IMR-90 (cell line): Measurements from ENCODE around the gene RRP9. TPM values are rescaled to one million over a fixed set of nuclear protein-coding genes. Genes with fewer than 3 reads are reported as not detected.

Experiments
- ATAC-seq: fragments of 200-7000 bp; cut with Tn5 transposase; 2 replicates; pipeline ENCODE4 v1.9.1; 2020; ENCODE audit warnings: low read depth, mild to moderate bottlenecking, moderate library complexity
- BruUV-seq: library from RNA; stranded (reverse); fragments of 400-500 nt; replicated peaks from 2 replicates; lab custom pipeline; 2021; lab: Mats Ljungman, UMichigan
- CTCF ChIA-PET: fragments of 300-600 bp; formaldehyde crosslinking; extraction: SDS; loops from one replicate; lab custom pipeline; 2021; ENCODE audit warnings: antibody characterized with exemption; lab: Yijun Ruan, JAX
- POLR2A ChIA-PET: fragments of 300-600 bp; sonication (Branson Sonifier 250); formaldehyde crosslinking; loops from one replicate; lab custom pipeline; 2022; ENCODE audit warnings: antibody characterized with exemption; ENCODE audit not compliant: unreplicated experiment; lab: Charles Lee
- DNase-seq: peaks from one replicate; pipeline ENCODE4 v3.0.0; 2013
- H2AFZ ChIP-seq: replicated peaks from 2 replicates; pipeline ENCODE3; 2013; ENCODE audit warnings: low read length, mild to moderate bottlenecking; ENCODE audit not compliant: poor library complexity
- H2AK5ac ChIP-seq: 2 replicates; pipeline ENCODE4 v1.6.1; 2013; ENCODE audit warnings: low read depth, low read length, inconsistent platforms
- H2AK9ac ChIP-seq: replicated peaks from 2 replicates; pipeline ENCODE3; 2013; ENCODE audit warnings: mild to moderate bottlenecking, low read depth, low read length, moderate library complexity; ENCODE audit not compliant: poor library complexity
- H2BK120ac ChIP-seq: 2 replicates; pipeline ENCODE4 v1.6.1; 2013; ENCODE audit warnings: low read depth, low read length, inconsistent platforms
- H2BK15ac ChIP-seq: 3 replicates; pipeline ENCODE4 v1.6.1; 2013; ENCODE audit warnings: low read depth, low read length, inconsistent platforms
- H2BK20ac ChIP-seq: 2 replicates; pipeline ENCODE4 v1.6.1; 2013; ENCODE audit warnings: low read depth, mild to moderate bottlenecking, inconsistent platforms, low read length, moderate library complexity
- H2BK5ac ChIP-seq: 2 replicates; pipeline ENCODE4 v1.6.1; 2013; ENCODE audit warnings: mild to moderate bottlenecking, low read depth, low read length, inconsistent platforms; ENCODE audit not compliant: poor library complexity, severe bottlenecking
- H3K14ac ChIP-seq: replicated peaks from 2 replicates; pipeline ENCODE4 v1.6.1; 2013; ENCODE audit warnings: low read depth, low read length, inconsistent platforms
- H3K18ac ChIP-seq: 2 replicates; pipeline ENCODE4 v1.6.1; 2013; ENCODE audit warnings: low read depth, low read length, control low read depth
- H3K23ac ChIP-seq: 2 replicates; pipeline ENCODE4 v1.6.1; 2013; ENCODE audit warnings: low read depth, low read length, inconsistent platforms
- H3K27ac ChIP-seq: 2 replicates; pipeline ENCODE4 v1.5.1; 2013; ENCODE audit warnings: mild to moderate bottlenecking, control low read depth, low read length; ENCODE audit not compliant: insufficient read depth
- H3K27me3 ChIP-seq: 2 replicates; pipeline ENCODE4 v1.6.1; 2013; ENCODE audit warnings: low read length; ENCODE audit not compliant: control insufficient read depth, insufficient read depth
- H3K36me3 ChIP-seq: 2 replicates; pipeline ENCODE4 v1.6.1; 2013; ENCODE audit warnings: low read length, mixed read lengths; ENCODE audit not compliant: control insufficient read depth, insufficient read depth
- H3K4ac ChIP-seq: 2 replicates; pipeline ENCODE4 v1.6.1; 2013; ENCODE audit warnings: low read depth, low read length, inconsistent platforms
- H3K4me1 ChIP-seq: 2 replicates; pipeline ENCODE4 v1.6.1; 2013; ENCODE audit warnings: low read length, mixed read lengths; ENCODE audit not compliant: control insufficient read depth, insufficient read depth
- H3K4me2 ChIP-seq: 2 replicates; pipeline ENCODE4 v1.6.1; 2013; ENCODE audit warnings: low read depth, mild to moderate bottlenecking, control low read depth, low read length, moderate library complexity
- H3K4me3 ChIP-seq: 2 replicates; pipeline ENCODE4 v1.5.1; 2013; ENCODE audit warnings: low read depth, mild to moderate bottlenecking, control low read depth, low read length, moderate library complexity; ENCODE audit not compliant: insufficient read depth
- H3K56ac ChIP-seq: 2 replicates; pipeline ENCODE4 v1.6.1; 2013; ENCODE audit warnings: low read length, inconsistent platforms; ENCODE audit not compliant: insufficient read depth; ENCODE audit errors: extremely low read depth
- H3K79me1 ChIP-seq, 2 experiments: 2 replicates each; pipeline ENCODE4 v1.6.1; 2013; ENCODE audit warnings: low read length in 2 of 2, inconsistent platforms in 1 of 2, low read depth in 1 of 2
- H3K9ac ChIP-seq: 2 replicates; pipeline ENCODE4 v1.6.1; 2013; ENCODE audit warnings: low read depth, low read length, control low read depth
- H3K9me1 ChIP-seq: 2 replicates; pipeline ENCODE4 v1.6.1; 2013; ENCODE audit warnings: low read length, inconsistent platforms; ENCODE audit not compliant: insufficient read depth
- H3K9me3 ChIP-seq: 2 replicates; pipeline ENCODE4 v1.6.1; 2013; ENCODE audit warnings: low read length; ENCODE audit not compliant: control insufficient read depth, insufficient read depth
- H4K20me1 ChIP-seq: 2 replicates; pipeline ENCODE4 v1.6.1; 2013; ENCODE audit warnings: low read length, inconsistent platforms; ENCODE audit not compliant: insufficient read depth
- H4K5ac ChIP-seq: 2 replicates; pipeline ENCODE4 v1.6.1; 2013; ENCODE audit warnings: mild to moderate bottlenecking, low read depth, low read length, control low read depth
- H4K8ac ChIP-seq, 2 experiments: 2 replicates each; pipeline ENCODE4 v1.6.1; 2013; ENCODE audit warnings: low read depth in 2 of 2, low read length in 2 of 2, control low read depth in 1 of 2, inconsistent platforms in 1 of 2
- H4K91ac ChIP-seq: 2 replicates; pipeline ENCODE4 v1.6.1; 2013; ENCODE audit warnings: low read depth, low read length, inconsistent platforms; ENCODE audit not compliant: insufficient read depth
- BHLHE40 ChIP-seq: fragments of 150-350 bp; IDR thresholded peaks from 2 replicates; pipeline ENCODE4 v1.6.1; 2016; ENCODE audit warnings: mild to moderate bottlenecking, low read depth, low read length
- CHD1 ChIP-seq: IDR thresholded peaks from 2 replicates; pipeline ENCODE4 v1.6.1; 2012; ENCODE audit warnings: low read depth, low read length, improper control_type of control experiment
- CTCF ChIP-seq: conservative IDR thresholded peaks from 2 replicates; pipeline ENCODE4 v1.5.1; 2012; ENCODE audit warnings: mild to moderate bottlenecking, low read depth, low read length, improper control_type of control experiment
- POLR2A ChIP-seq: IDR thresholded peaks from 2 replicates; pipeline ENCODE4 v1.6.1; 2012; ENCODE audit warnings: mild to moderate bottlenecking, low read depth, low read length
- RAD21 ChIP-seq: IDR thresholded peaks from 2 replicates; pipeline ENCODE4 v1.6.1; 2012; ENCODE audit warnings: low read length, improper control_type of control experiment
- RFX5 ChIP-seq: IDR thresholded peaks from 2 replicates; pipeline ENCODE4 v1.8.0; 2012; ENCODE audit warnings: low read depth, mild to moderate bottlenecking, low read length, moderate library complexity
- SMC3 ChIP-seq: fragments of 150-350 bp; IDR thresholded peaks from 2 replicates; pipeline ENCODE4 v1.6.1; 2016; ENCODE audit warnings: low read depth, mild to moderate bottlenecking, antibody characterized with exemption, low read length, moderate library complexity
- WGBS, 2 experiments: methylation state at CpG; one replicate each; pipeline versions ENCODE4 v1.1.5 to v1.1.7; 2013; ENCODE audit warnings: missing lambda C conversion rate in 2 of 2; ENCODE audit not compliant: insufficient read length in 1 of 2; ENCODE audit errors: extremely low coverage in 2 of 2; 5-methylcytosine and 5-hydroxymethylcytosine counted together
- dilution Hi-C: fragments of 300-500 bp; cut with HindIII; formaldehyde crosslinking; loops from one replicate; pipeline ENCODE4 v1.14.3; 2018; ENCODE audit warnings: low sequenced_read_pairs; ENCODE audit not compliant: unreplicated experiment
- in situ Hi-C: fragments of 300-500 bp; cut with MboI; formaldehyde crosslinking; loops from 3 replicates; pipeline ENCODE4 v1.14.3; 2019; ENCODE audit warnings: low sequenced_read_pairs, inconsistent platforms, mixed read lengths
- intact Hi-C: fragments of 100-400 bp; cut with micrococcal nuclease; formaldehyde crosslinking; loops from 2 replicates; pipeline ENCODE4 v1.10.0; 2022
- polyA plus RNA-seq, 3 experiments: library from polyadenylated mRNA; depleted of rRNA; stranded (reverse); fragments of >200 nt; gene quantifications; 2 replicates each; pipeline ENCODE4 v1.2.3, GENCODE V29; 2012; ENCODE audit warnings: low replicate concordance in 1 of 3
- total RNA-seq: library from RNA; depleted of rRNA; stranded (reverse); fragments of >200 nt; gene quantifications from 2 replicates; pipeline ENCODE4 v1.2.3, GENCODE V29; 2012
- TF ChIP-seq, protein P1 (sequence below): fragments of 150-350 bp; IDR thresholded peaks from 2 replicates; pipeline ENCODE4 v1.6.1; 2017; ENCODE audit warnings: mild to moderate bottlenecking, antibody characterized with exemption, low read length, low read depth

The RRP9 gene
- total and polyA plus RNA-seq, 2 of the 4 experiments (the other 2 are of a cell fraction): 30.9 to 39.8 TPM

DNA sequence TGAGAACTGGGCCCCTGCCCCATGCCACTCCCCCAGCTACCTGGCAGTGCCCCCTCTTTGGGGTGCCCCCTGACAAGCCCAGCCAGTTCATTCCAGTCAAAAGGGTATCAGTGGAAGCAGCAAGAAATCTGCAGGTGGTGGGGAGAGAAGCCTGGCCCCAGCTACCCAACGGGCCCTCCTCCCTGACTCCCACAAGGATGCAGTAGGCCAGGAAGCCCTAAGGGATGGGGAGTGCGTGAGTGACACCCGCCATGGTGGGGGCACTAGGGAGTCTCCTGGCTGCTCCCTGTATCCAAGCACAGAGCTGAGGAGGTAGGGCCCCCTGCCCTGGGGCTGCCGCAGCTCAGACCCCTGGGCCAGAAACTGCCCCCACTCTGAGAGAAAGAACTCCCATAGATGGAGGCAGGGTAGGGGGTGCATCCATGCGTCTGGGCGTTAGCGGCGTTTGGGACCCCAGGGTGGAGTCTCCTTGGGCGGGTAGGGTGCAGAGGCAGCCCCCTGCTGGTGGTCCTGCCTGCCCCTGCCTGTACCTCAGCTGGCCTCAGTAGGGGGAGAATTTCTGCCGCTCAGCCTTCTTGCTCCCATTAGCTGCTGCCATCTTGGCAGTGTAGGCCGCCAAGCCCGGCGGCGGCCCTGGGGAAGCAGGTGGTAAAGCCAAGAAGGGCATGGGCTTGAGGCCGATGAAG lies 16.0 kb upstream of the RRP9 start:
- Histone ChIP-seq H3K14ac (no peak overlapping the region), H3K27ac (no peak overlapping the region), H4K5ac (no peak overlapping the region), H3K23ac (no peak overlapping the region), H3K9me1 (peaks cover 6% of the 10 kb centered on the region), H3K79me1 (peaks cover 0 to 13% of the 10 kb centered on the region in 2 experiments; a peak in 3 of 4 replicates), H3K18ac (no peak overlapping the region), H2BK15ac (no peak overlapping the region), H3K9ac (no peak overlapping the region), H2AK9ac (peak overlapping the region; percentile 48), H2AFZ (peak overlapping the region; percentile 6), H3K4ac (no peak overlapping the region), H3K27me3 (no peaks in the 10 kb centered on the region), H3K36me3 (peaks cover 32% of the 10 kb centered on the region), H3K4me3 (no peak overlapping the region), H3K4me2 (no peak overlapping the region), H2BK20ac (no peak overlapping the region), H3K56ac (no peak overlapping the region), H4K8ac (no peak overlapping the region), H2AK5ac (no peak overlapping the region), H4K91ac (no peak overlapping the region), H3K4me1 (peaks cover 9% of the 10 kb centered on the region), H2BK120ac (no peak overlapping the region), H2BK5ac (no peak overlapping the region), H4K20me1 (peaks cover 9% of the 10 kb centered on the region; the same call in 1 of the 2 replicates), H3K9me3 (no peaks in the 10 kb centered on the region)
- ATAC-seq: no peak
- DNase-seq: no peak
- WGBS, 2 experiments: 90% methylated on average over 2 of the region's 15 CpGs; no CpG with 5 or more reads in 1 of the 2 experiments
- BruUV-seq: TSS peak; percentile 69
- ChIA-PET CTCF (interaction anchor here (0.9 kb wide), 1 partner anchor 17 kb away, joined by 4 read pairs; the partner anchor contains the start of gene ABHD14A), POLR2A (interaction anchor here (1.0 kb wide), 1 partner anchor 26 kb away, joined by 3 read pairs; the partner anchor contains the start of gene ACY1)
- in situ Hi-C loops: loop anchor here (25.0 kb wide), 1 partner anchor 1620 kb away; the partner anchor contains the start of genes RASSF1, TUSC2 and ZMYND10
- dilution Hi-C loops: no loop called here
- TF ChIP-seq BHLHE40: no peak
- no peak for TF ChIP-seq CHD1
- TF ChIP-seq SMC3: no peak
- TF ChIP-seq, protein P1, sequence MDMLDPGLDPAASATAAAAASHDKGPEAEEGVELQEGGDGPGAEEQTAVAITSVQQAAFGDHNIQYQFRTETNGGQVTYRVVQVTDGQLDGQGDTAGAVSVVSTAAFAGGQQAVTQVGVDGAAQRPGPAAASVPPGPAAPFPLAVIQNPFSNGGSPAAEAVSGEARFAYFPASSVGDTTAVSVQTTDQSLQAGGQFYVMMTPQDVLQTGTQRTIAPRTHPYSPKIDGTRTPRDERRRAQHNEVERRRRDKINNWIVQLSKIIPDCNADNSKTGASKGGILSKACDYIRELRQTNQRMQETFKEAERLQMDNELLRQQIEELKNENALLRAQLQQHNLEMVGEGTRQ: no peak
- no peak for TF ChIP-seq RAD21
- no peak for TF ChIP-seq POLR2A
- TF ChIP-seq RFX5: no peak
- no peak for TF ChIP-seq CTCF
- intact Hi-C loops: no loop called here
